HG03039 (cell line): ENCODE data around the gene SCN11A.
A peak's percentile ranks its signal among the peaks of the same experiment; 100 is the strongest.

Source experiments
- ATAC-seq: cut with Tn5 transposase; IDR thresholded peaks from one replicate; pipeline ENCODE4 v1.9.1; 2021; ENCODE audit warnings: mild to moderate bottlenecking, moderate library complexity; ENCODE audit not compliant: unreplicated experiment

SCN11A gene

DNA sequence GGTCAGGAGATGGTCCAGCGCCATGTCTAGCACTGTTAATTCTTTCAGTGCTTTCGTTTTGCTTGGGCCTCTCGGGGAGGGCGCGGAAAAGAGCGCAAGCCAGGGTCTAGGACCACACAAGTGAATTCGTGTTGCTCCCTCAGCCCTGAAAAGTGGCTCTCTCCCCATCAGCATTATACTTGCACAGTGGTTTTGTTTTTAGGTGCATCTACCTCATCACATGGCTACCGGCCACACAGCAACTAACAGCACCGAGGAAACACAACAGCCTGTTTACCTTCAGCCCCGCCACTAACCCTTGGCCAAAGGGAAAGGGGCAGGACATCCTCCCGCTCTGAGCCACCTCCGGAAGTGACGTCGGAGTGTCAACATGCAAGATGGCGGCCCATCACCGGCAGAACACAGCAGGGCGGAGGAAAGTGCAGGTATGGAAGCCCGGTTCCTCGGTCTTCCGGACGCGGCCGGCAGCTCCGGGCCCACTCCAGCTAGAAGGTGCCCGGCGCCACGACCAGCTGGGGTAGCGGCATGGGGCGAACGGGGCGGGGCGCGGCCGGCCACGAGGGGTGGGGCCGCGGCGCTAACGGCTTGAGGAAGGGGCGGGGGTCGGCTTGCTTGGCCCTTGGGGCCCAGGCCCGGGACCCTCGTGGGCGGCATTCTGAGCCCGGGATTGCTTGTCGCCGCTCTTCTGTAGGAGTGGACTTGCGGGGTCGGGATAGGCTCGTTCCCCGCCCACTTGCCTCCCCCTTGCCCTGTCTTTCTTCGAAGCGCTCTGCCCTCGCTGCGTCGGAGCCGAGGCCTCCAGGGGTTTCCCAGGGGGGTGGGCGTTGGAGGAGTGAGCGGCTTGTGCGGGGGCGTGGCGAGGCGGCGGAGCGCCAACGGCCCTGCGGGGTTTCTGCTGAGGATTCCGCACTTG lies at the start of gene SCN11A, which contains the start of gene WDR48:
Gene SCN11A (minus strand): TSS at position 296 of the 913 bp plus-strand sequence. CDS start 101,582 bp downstream, outside the sequence.
Gene WDR48 (plus strand): TSS at position 368 of the 913 bp plus-strand sequence. CDS start 10 bp downstream, at position 378.
- ATAC-seq = peak; percentile 98

DNA sequence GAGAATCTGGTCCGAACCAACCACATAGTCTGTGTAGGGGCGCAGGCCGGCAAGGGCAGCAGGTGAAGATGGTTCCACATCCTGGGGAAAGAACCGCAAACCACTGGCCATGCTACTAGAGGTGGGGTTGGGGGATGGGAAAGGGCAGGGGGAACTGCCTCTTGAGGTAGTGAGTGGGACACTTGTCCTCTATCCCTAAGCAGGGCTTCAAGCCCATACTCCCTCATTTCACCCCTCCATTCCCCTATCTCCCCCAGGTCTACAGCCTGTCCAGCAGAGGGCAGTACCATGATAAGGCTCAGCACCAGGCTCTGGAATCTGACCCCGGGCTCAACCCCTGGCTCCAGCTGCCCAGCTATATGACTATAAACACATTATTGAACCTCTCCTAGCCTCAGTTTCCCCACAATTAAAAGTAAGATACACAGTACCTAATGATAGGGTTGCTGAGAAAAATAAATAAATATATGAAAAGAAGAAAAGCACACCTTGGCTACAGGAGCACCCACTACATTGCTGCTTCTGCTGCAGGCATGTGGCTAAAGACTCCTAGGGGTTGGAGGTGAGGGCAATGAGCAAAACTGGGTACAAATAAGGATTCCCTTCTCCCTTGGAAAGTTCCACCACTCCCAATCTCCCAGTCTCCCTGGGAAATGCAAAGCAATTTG lies 49.4 kb upstream of the SCN11A start:
- ATAC-seq = no peak

DNA sequence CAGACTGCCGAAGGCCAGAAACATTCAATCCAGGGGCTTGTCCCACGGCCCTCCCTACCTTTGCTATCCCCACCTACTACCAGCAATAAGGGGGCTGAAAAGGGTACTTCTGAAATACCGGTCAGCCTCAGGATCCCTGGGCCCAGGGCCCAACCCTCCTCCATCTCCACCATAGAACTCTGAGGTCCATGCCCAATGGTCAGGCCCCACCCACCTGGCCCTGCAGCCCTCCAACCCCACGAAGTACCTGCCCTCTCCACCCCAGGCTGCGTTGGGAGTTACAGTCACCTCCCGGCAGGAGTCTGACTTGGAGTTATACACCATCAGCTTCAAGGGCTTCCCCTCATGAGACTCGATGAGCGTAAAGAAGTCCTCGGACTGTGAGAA lies 48.7 kb upstream of the SCN11A start:
- ATAC-seq = no peak

DNA sequence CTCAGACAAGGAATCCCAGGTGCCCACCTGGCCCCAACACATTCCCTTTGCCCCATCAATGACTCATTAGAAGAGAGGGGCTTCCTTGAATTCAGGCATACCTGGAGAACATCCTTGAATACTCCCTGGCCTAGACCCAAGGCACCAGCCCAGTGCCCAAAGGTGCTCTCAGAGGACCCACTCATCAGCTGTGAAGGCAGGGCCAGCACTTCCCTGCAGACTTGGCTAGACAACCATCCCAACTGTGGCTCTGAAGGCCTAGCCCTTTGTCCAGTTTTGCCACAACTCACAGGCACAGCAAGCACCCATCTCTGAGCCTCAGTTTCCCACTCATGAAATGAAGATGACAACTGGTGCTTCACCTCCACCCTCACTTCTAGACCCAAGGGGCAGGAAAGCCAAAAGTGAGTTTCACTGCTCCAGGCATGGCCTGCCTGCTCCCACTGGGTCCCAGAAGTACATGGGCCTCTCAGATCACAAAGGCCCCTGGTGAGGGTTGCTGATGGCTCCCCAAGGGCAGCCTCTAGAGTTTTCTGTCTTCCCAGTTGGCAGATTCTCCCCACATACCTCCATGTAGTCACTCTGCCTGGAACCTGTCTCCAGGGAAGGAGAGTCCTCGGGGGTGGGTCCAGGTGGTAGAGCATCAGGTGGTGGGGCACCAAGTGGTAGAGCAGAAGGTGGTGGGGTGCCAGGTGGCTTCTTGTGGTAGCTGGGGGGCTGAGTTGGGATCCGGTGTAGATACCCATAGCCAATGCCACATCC lies 48.2 kb upstream of the SCN11A start:
- ATAC-seq = no peak

DNA sequence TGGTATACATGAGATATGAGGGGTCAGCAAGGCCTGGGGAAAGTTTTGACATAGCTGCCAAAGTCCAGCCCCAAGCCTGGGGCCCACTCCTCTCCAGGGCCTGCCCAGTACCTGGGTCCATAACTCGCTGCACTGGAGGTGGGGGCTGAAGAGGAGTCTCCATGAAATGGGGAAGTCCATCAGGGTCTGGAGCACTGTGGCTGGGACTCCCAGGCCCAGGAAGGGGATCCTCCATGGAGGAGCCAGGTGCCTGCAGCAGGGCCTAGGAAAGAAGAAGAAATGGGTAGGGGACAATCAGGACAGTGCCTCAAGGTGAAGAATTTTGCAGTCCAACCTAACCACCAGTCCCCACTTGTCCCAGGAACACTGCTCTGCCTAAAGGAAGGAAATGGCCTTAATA lies 47.5 kb upstream of the SCN11A start:
- no peak for ATAC-seq

DNA sequence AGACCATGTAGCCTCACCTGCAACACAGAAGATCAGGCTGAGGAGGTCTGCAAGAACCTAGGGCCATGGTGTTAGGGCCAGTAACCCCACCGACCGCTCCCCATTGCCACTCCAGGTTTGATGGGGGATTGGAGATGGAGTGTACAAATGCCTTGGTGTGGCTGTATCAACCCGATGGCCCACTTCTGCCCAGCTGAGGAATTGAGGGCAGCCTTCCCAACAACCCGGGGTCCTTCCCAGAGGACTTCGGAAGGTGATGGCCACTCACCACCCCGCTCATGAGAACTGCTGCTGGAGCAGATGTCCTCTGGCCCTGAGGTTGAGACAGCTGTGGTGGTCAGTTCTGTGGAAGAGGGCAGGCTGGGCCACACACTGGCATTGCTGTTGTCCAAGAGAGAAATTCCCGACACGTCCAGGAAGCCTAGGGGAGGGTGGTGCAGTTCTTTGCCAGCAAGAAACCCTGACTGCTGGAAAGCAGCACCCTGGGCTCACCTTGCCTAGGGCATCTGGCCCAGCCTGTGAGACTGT lies 46.8 kb upstream of the SCN11A start:
- ATAC-seq = no peak

DNA sequence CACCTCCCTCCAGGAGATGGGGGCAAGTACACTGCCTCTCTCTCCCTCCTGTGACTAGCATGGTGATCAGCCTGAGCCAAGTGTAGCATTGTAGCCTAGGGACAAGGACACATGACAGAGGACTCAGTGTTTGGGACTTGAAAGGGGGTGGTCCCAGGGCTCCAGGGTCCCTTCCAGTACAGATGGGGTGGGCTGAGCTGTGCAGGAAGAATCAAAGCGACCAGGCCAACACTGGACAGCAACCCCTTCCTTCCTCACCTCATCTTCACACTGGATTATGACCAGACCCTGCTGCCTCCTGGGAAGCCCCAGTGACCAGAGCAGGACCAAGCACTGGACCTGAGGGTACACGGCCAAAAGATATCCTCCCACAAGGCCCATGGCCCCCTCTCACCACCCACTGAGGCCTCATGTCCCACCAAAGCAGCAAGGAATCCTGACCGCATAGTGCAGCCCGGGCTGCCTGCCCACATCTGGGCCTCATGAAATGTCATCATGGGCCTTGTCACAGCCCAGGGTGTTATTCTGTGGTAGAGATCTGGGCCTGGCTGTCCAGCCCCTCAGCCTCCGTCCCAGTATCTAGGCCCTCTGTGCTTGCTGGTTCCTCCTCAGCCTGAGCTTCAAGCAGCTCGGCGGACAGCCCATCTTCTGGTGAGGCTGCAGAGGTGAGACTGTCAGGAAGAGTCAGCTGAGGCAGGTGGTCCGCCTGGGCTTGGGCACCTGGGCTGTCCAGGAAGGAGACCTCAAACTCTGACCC lies 46.1 kb upstream of the SCN11A start:
- ATAC-seq = no peak

DNA sequence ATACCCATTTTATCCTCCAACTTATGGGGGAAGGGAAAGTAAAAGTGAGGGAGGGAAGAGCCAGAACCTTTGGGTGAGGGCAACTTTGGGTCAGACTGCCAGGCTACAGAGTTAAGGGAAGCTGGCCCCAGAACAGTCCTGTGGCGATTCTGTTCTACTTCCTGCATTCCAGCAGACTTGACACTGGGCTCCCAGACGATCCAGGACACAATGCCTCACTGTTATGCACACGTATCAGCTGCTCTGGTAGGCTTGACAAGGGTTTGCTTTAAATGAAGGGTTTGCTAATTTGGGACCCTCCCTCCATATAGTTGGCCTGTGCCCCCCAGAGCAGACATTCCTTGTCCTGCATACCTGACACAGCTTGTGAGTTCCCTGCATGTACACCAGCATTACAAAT lies 45.0 kb upstream of the SCN11A start:
- no peak for ATAC-seq

DNA sequence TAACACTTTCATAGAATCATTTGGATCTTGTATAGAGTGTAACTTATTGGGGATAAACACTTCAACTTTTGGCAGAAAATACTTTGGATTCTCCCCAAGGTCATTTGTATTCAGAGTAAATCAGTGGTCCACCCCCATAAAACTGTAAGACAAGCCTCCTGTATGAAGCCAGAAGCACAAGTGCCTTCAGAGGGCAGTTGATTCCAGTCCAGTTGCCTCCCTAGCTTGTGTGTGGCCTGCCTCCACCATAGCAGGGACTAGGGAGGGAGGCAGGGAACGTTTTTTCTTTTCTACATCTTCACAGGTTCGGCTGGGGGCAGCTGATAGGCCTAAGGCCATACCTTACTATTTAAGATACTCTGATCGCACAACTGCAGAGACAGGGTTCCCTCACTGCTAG lies 44.0 kb upstream of the SCN11A start:
- no peak for ATAC-seq

DNA sequence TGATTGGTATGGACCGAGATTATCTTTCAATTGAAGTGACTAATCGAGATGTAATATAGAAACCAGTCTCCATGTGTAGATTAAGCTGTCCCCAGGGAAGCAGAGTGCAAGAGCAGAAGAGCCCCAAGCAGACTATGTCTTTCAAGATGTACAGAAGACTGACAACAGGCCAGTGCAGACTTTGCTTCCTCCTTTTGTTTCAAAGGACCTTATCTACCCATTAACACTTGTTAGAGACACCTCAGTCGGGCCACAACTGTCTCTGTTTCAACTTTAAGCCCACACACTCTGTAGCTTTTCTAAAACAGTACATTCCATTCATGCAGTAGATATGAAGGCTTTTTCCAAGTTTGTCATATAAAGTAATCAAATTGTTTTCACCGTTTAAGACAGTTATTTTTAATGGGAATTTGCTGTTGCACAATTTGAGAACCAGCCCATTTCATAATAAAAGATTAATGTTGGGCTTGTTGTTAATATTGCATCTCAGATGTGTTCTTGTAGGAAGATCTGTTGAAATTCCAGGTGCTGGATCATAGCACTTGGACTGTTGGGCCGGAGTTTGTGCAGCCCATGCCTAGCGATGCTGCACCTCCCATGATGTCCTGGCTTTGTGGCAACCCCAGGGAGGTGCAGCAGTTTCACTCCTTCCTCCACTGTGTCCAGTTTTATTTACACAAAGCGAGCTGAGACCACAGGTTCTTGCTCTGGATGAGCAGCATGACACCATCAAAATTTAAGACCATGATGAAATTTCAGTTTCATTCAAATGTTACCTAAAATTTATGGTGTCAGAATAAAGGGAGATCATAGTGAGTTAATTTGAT lies 43.3 kb upstream of the SCN11A start:
- ATAC-seq = no peak

DNA sequence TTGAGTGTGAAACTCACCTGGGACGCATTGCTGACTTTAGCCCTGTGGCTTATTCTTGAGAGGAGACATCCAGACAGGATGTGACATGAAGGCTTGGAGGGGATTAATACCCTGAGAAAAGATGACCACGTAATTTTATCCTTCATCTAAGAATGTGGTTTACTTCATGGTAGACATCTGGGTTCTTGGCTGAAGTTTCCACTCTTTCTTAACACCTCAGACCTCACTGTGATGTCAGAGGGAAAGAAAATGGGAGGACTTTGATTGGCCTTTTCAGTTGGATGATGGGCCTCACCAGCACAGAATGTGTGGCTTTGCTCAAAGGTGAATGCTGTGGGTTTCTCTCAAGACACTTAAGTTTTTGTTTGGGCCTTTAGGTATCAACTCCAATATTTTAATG lies 39.2 kb upstream of the SCN11A start:
- no peak for ATAC-seq

DNA sequence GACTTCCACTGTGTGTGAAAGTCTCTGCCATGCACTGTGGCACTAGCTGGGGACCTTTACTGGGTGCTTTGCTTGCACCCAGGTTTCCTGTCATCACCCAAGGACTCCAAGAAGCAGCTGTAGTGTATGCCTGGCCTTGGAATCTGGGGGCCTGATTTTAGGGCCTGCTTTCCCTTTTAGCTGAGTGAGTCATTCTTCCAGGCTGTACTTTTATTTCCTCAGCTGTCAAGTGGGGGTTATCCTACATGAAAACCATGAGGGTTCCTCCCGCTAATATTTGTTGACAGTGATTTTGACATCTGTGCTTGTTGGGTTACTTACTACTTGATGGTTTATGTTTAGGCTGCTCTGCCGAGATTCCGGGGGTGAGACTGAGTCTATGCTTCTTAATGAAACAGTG lies 37.1 kb upstream of the SCN11A start:
- ATAC-seq = no peak

DNA sequence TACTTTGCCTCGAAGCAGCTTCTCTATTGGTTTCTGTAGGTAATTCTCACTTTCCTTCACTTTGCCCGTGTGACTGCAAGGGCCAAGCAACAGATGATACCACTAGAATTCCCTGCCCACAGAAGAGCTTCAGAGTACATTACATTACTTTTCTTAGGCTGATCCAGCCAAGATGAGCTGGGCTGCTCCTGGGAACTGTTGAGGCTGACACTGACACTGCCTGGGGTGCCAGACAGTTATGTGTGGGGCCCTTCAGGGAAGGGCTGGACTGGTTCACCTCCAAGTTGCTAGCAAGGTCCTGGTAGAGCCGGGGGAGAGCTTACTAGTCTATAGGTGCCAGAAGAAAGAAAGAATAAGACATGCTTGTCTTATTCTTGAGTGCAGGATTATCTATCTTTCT lies 36.7 kb upstream of the SCN11A start:
- ATAC-seq = no peak

DNA sequence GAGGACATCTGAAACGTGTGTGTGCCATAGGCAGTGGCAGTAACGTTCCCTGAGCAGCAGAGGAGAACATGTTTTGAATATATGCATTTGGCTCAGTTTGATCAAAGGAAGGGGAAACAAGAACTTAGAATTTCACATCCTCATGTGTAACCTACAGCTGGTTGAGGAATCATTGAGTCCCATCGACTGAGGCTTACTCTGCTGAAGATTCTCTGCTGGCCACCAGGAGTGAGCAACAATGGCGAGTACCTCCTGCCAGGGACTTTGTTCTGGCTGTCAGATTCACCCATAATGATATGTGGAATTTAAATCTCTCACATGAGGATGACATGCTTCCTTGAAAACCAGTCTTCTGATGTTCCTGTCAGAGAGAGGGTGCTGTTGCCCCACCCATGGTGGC lies 34.4 kb upstream of the SCN11A start:
- ATAC-seq = no peak

DNA sequence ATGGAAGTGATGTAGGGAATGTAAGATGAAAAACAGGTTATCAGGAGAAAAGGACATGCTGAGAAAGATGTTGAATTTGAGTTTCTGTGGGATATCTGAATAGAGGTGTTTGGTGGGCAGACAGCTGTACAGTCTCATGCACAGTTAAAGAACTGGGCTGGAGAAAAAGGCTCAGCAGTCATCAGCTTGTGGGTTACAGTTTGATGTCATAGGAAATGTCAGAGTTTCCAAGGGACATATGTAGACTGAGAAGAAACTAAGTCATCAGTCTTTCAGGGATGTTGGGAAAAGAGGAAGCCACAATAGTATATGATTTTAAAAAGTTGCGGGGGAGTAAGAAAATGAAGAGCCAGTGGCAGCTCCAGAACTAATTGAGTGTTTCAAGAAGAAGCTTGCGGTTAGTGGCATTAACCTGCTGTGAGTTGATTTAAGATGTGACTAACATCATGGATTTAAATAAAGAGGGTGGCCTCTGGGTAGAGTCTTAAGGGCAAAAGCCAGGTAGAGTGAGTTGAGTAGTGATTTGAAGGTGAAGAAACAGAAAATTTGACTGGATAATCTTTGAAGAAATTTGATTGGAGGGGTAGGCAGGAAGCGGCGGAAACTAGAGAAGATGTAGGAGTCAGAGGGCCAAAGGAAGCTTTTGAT lies 31.0 kb upstream of the SCN11A start:
- ATAC-seq = no peak

DNA sequence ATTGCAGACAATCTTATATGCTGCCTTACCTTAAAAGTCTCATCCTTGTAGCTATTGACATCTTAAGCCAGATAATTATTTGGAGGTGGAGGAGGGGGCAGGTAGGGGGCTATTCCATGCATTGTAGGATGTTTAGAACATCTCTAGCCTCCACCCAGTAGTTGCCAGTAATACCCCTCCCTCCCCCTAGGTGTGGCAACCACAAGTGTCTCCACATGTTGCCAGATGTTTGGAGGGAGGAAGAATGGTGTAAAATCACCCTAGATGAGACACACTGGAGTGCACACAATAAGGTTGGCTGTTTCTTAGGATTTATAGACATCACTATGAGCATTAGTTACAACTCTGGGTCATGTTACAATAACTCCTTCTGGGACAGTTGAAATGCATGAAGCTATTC lies 28.3 kb upstream of the SCN11A start:
- ATAC-seq = no peak

DNA sequence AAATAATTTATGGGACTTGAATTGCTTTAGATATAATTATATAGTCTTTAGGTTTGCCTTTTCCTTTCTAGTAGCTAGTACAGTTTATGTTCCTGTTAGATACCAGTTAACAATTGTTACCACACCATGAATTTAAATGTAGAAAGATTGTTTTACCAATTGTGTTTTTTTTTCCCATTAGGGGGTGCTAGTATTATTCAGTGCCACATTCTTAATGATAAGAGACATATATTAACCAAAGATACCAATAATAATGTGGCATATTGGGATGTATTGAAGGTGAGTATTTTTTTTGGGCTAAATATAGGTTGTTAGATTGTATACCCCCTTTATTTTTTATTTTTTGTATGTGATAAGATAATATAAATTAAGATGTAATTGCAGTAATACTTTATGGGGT lies 27.8 kb upstream of the SCN11A start:
- ATAC-seq = no peak

DNA sequence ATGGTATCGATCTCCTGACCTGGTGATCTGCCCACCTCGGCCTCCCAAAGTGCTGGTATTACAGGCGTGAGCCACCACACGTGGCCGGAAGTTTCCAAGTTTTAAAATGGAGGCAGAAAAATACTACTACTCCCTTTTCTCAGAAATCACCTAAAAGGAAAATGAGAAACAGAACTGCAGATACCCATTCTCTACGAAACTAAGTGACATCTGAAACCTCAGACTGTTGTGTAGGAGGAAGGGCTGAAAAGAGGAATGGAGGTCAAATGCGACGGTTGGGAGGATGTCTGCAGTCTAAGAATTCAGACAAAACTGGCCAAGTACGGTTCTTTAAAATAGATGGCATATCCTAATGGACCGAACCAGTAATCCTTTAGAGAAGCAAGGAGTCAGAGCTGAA lies 24.2 kb upstream of the SCN11A start:
- no peak for ATAC-seq

DNA sequence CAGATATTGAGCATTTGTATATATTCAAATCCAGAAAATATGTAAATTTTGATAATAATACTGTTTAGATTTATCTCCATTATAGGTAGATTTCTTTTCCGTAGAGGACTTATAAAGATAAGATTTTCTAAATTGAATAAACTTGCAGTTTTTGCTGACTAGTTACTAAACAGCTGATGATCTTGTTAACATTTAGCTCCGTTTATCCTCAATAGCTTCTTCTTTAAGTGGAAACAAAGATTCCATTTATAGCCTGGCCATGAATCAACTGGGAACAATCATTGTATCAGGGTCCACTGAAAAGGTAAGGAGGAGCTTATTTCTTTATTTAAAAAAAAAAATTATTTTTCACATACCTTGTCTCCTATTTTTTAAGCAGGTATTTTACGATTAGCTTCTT lies 16.8 kb upstream of the SCN11A start:
- no peak for ATAC-seq
